ENCODE measurements around the gene CIAPIN1. TPM values are rescaled to one million over a fixed set of nuclear protein-coding genes. Genes with fewer than 3 reads are reported as not detected.
A peak's percentile ranks its signal among the peaks of the same experiment; 100 is the strongest.

CIAPIN1 gene
- total RNA-seq, 2 donors from 2014 or later, result 54.9 to 67.4 TPM

DNA sequence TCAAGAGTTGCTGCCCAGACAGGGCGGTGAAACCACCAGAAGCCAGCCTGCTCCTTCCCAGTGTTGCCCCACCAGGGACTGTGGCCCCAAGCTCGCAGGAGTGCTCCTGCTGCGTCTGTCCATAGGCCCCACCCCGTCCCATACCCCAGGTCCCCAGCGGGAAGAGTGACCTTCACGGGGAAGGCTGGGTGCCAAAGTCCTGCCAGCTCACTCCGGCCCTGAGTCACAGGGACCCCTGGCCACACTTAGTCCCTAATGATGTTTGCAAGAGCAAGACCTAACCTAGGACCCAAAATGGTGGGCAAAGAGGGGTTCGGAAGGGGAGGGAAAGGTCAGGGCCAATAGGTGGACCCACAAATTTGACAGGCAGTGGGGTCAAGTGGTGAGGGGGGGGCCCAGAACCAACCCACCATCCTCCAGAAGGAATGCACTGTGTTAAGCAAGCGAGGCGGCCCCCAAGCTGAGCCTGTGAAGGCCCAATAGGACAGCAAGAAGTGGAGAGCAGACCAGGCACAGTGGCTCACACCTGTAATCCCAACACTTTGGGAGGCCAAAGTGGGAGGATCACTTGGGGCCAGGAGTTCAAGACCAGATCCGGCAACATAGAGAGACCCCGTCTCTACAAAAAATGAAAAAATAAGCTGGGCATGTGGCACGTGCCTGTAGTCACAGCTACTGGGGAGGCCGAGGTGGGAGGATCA lies 35.8 kb upstream of the CIAPIN1 start:
- Histone ChIP-seq H3K4me3 (no peak overlapping the region), H3K27ac (no peak overlapping the region), H3K27me3 (no peaks in the 10 kb centered on the region), H3K9me3 (no peaks in the 10 kb centered on the region), H3K4me1 (peaks cover 9% of the 10 kb centered on the region), H3K36me3 (no peaks in the 10 kb centered on the region), H3K9ac (ENCODE audit: low read depth in 2 of 2, low read length in 2 of 2) (no peak overlapping the region)
- TF ChIP-seq, protein P1, sequence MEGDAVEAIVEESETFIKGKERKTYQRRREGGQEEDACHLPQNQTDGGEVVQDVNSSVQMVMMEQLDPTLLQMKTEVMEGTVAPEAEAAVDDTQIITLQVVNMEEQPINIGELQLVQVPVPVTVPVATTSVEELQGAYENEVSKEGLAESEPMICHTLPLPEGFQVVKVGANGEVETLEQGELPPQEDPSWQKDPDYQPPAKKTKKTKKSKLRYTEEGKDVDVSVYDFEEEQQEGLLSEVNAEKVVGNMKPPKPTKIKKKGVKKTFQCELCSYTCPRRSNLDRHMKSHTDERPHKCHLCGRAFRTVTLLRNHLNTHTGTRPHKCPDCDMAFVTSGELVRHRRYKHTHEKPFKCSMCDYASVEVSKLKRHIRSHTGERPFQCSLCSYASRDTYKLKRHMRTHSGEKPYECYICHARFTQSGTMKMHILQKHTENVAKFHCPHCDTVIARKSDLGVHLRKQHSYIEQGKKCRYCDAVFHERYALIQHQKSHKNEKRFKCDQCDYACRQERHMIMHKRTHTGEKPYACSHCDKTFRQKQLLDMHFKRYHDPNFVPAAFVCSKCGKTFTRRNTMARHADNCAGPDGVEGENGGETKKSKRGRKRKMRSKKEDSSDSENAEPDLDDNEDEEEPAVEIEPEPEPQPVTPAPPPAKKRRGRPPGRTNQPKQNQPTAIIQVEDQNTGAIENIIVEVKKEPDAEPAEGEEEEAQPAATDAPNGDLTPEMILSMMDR (IDR thresholded peaks at IDR 0.05), result no peak
- intact Hi-C loops (cut with DNase I), result no loop called here
- no peak for DNase-seq

DNA sequence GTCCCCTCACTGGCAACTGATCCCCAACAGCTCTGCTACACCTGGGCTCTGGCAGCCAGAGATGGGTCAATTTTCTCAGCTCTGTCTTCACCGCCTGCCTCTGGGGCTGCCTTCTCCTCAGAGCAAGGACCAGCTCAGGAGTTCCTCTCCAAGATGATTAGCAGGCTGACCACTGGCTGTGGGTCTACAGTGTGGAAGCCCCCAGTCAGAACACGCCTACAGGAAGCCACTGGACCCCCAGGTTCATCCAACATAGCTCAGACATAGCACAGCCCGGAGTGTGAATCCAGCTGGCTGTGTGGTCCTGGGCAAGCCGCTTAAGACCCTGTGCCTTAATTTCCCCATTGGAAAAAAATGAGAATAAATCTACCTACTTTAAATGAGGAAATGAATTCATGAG lies 34.2 kb upstream of the CIAPIN1 start:
- H3K4me1 ChIP-seq, result peaks cover 7% of the 10 kb centered on the region
- no peak overlapping the region for H3K9ac ChIP-seq (ENCODE audit: low read depth in 2 of 2, low read length in 2 of 2)
- H3K9me3 ChIP-seq, result no peaks in the 10 kb centered on the region
- H3K27me3 ChIP-seq, result no peaks in the 10 kb centered on the region
- TF ChIP-seq, protein P1 (IDR thresholded peaks at IDR 0.05), result no peak
- intact Hi-C loops (cut with DNase I), result no loop called here
- no peaks in the 10 kb centered on the region for H3K36me3 ChIP-seq
- DNase-seq, result no peak
- H3K4me3 ChIP-seq, result no peak overlapping the region
- H3K27ac ChIP-seq, result no peak overlapping the region

- no peak for DNase-seq
- Histone ChIP-seq H3K9me3 (no peaks in the 10 kb centered on the region), H3K27me3 (no peaks in the 10 kb centered on the region), H3K4me3 (no peak overlapping the region), H3K9ac (ENCODE audit: low read depth in 2 of 2, low read length in 2 of 2) (peak overlapping the region; percentile 38 to 73), H3K36me3 (no peaks in the 10 kb centered on the region), H3K27ac (peak overlapping the region; percentile 92), H3K4me1 (peaks cover 10% of the 10 kb centered on the region)
- intact Hi-C loops (cut with DNase I), result no loop called here
- TF ChIP-seq, protein P1 (IDR thresholded peaks at IDR 0.05), result no peak
These were observed 33.6 kb upstream of the CIAPIN1 start for GRCh38 chr16:57480754-57481230.

- H3K4me1 ChIP-seq, result peaks cover 10% of the 10 kb centered on the region
These were observed 33.0 kb upstream of the CIAPIN1 start for GRCh38 chr16:57479976-57480753.

More at GRCh38 chr16:57479976-57480753, 33.0 kb upstream of the CIAPIN1 start:
- Histone ChIP-seq H3K27ac (peak overlapping the region; percentile 92), H3K27me3 (no peaks in the 10 kb centered on the region), H3K4me3 (peak overlapping the region; percentile 31), H3K9me3 (no peaks in the 10 kb centered on the region), H3K9ac (ENCODE audit: low read depth in 2 of 2, low read length in 2 of 2) (peak overlapping the region; percentile 38 to 73), H3K36me3 (no peaks in the 10 kb centered on the region)
- intact Hi-C loops (cut with DNase I), result no loop called here
- TF ChIP-seq, protein P1 (IDR thresholded peaks at IDR 0.05), result no peak
- peak; percentile 92 for DNase-seq

Data from colonic mucosa (tissue), 4 donors.